ENCODE results near the gene RASGRP4.
"Not testable (repeated sequence)": the region's sequence is repeated elsewhere in the genome, so short reads cannot be mapped to it uniquely, and the experiment has no call there.

Gene RASGRP4

GRCh38 chr19:38413416-38413815 is 12.6 kb downstream of the RASGRP4 start:
- no peak for DNase-seq (ENCODE audit: low read depth in 2 of 2)

- no peak for DNase-seq (ENCODE audit: low read depth in 2 of 2)
Observed at GRCh38 chr19:38412961-38413360, 13.1 kb downstream of the RASGRP4 start.

- no peak for DNase-seq (ENCODE audit: low read depth in 2 of 2)
Observed at GRCh38 chr19:38412491-38412890, 13.5 kb downstream of the RASGRP4 start.

GRCh38 chr19:38411898-38412297 is 14.1 kb downstream of the RASGRP4 start:
- not testable (repeated sequence) for DNase-seq (ENCODE audit: low read depth in 2 of 2)

- no peak for DNase-seq (ENCODE audit: low read depth in 2 of 2)
Observed at GRCh38 chr19:38411041-38411712, 14.8 kb downstream of the RASGRP4 start.

- not testable (repeated sequence) for DNase-seq (ENCODE audit: low read depth in 2 of 2)
Observed at GRCh38 chr19:38410407-38410806, 15.6 kb downstream of the RASGRP4 start.

GRCh38 chr19:38409631-38410133 is 16.3 kb downstream of the RASGRP4 start:
- no peak for DNase-seq (ENCODE audit: low read depth in 2 of 2)

- no peak for DNase-seq (ENCODE audit: low read depth in 2 of 2)
Observed at GRCh38 chr19:38405276-38405675, 20.7 kb downstream of the RASGRP4 start.

GRCh38 chr19:38404858-38405257 is 21.2 kb downstream of the RASGRP4 start:
- no peak for DNase-seq (ENCODE audit: low read depth in 2 of 2)

GRCh38 chr19:38402967-38403674 is 22.9 kb downstream of the RASGRP4 start, which contains the start of gene FAM98C:
FAM98C (plus strand) TSS chr19:38403093; CDS start chr19:38403154, 61 bp downstream.
- peak; percentile 95 to 96 for DNase-seq (ENCODE audit: low read depth in 2 of 2)

GRCh38 chr19:38402623-38402966 is 23.4 kb downstream of the RASGRP4 start:
- DNase-seq (ENCODE audit: low read depth in 2 of 2) = no peak

- DNase-seq (ENCODE audit: low read depth in 2 of 2) = no peak
Observed at GRCh38 chr19:38401148-38401547, 24.9 kb downstream of the RASGRP4 start.

GRCh38 chr19:38400361-38400760 is 25.7 kb downstream of the RASGRP4 start:
- no peak for DNase-seq (ENCODE audit: low read depth in 2 of 2)

- no peak for DNase-seq (ENCODE audit: low read depth in 2 of 2)
Observed at GRCh38 chr19:38399537-38399936, 26.5 kb downstream of the RASGRP4 start.

- no peak for DNase-seq (ENCODE audit: low read depth in 2 of 2)
Observed at GRCh38 chr19:38399081-38399480, 26.9 kb downstream of the RASGRP4 start.

GRCh38 chr19:38395381-38396114 is 30.5 kb downstream of the RASGRP4 start:
- peak in 1 of 2 donors; percentile 41 for DNase-seq (ENCODE audit: low read depth in 2 of 2)

- DNase-seq (ENCODE audit: low read depth in 2 of 2) = peak; percentile 72 to 78
Observed at GRCh38 chr19:38394488-38394887, 31.5 kb downstream of the RASGRP4 start.

- no peak for DNase-seq (ENCODE audit: low read depth in 2 of 2)
Observed at GRCh38 chr19:38392707-38393308, 33.2 kb downstream of the RASGRP4 start.

- no peak for DNase-seq (ENCODE audit: low read depth in 2 of 2)
Observed at GRCh38 chr19:38391911-38392464, 34.0 kb downstream of the RASGRP4 start.

GRCh38 chr19:38389957-38390924 is 35.8 kb downstream of the RASGRP4 start:
- DNase-seq (ENCODE audit: low read depth in 2 of 2) = no peak

All from stimulated activated CD4-positive, alpha-beta T cell treated with anti-CD3 and anti-CD28 coated beads, Interleukin-4, amount 100 ng/mL, for 48 hours (primary cell).